ENCODE measurements around the gene GABRG3.

- TF ChIP-seq CTCF (IDR thresholded peaks at IDR 0.05) (no peak), POLR2A (IDR thresholded peaks at IDR 0.05) (no peak)
These were observed 35.7 kb upstream of the GABRG3 start for GRCh38 chr15:26935322-26935721.
